Stimulated activated CD4-positive, alpha-beta T cell treated with anti-CD3 and anti-CD28 coated beads, Interleukin-4, amount 100 ng/mL, for 24 hours (primary cell): ENCODE measurements around the gene OR5M10.
"Not testable (repeated sequence)": the region's sequence is repeated elsewhere in the genome, so short reads cannot be mapped to it uniquely, and the experiment has no call there.

Experiments used
- DNase-seq: peaks from one replicate; pipeline ENCODE4 v3.0.0-alpha.2; 2020

OR5M10 gene

GRCh38 chr11:56577621-56578020 lies at the start of gene OR5M10:
OR5M10 (minus strand) TSS chr11:56577721; CDS start chr11:56577721, 0 bp downstream.
- DNase-seq, result no peak

- no peak for DNase-seq
Measured at GRCh38 chr11:56625946-56626345, 48.4 kb upstream of the OR5M10 start.

DNA sequence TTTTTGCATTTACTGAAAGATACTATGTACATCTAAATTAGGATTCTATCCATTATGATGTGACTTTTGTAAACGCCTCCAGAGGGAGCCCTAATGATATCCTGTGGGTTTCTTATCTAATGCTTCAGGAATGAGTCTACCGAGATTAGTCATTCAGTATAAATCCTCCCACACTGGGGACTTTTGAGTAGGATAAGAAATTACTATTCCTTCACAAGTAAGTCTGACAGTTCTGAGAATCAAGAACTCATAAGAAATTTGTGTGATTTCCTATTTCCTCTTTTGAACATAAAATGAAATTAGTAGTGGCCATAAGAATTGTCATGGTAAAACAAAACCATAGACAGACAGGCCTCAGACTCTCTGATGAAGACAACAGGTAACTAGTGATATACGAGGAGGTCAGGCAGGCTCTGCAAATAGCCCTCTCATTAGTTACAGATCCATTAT lies 47.2 kb upstream of the OR5M10 start:
- no peak for DNase-seq

DNA sequence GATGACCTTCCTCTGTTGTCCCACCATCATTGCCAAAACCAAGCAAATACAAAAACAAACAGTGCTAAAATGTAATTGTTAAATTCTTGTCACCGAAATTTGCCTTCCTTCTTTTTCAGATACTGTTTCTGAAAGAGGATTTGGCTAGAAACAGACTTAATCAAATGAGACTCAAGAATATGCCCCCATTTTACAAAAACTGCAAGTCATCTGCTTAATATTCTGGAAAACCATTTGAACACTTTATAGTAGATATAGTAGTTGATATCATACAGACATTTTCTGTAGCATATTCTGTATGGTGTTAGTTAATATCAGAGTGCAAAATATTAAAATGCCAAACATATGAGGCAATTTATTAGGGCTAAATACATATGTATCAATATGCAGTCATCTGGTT lies 33.7 kb upstream of the OR5M10 start:
- DNase-seq, result no peak

- not testable (repeated sequence) for DNase-seq
Measured at GRCh38 chr11:56592088-56592717, 14.7 kb upstream of the OR5M10 start.

DNA sequence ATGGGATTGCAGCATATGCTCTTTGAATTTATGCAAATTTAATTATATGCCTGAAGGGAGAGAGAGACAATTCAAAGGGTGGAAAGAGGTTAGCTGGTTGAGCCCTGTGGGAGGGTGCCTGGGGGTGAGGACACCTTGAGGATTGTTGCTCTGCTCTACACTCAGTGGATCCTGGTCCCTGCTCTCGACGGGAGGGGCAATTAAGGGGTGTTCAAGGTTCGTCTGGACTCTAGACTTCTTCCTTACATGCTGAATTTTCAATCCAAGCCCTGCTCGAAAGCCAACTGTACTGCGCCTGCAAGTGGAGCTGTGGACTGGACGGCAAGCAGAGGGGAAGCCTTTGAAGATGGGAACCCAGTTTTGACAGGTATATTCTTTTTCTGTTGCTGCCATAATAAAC lies 18.9 kb downstream of the OR5M10 start:
- DNase-seq, result no peak

DNA sequence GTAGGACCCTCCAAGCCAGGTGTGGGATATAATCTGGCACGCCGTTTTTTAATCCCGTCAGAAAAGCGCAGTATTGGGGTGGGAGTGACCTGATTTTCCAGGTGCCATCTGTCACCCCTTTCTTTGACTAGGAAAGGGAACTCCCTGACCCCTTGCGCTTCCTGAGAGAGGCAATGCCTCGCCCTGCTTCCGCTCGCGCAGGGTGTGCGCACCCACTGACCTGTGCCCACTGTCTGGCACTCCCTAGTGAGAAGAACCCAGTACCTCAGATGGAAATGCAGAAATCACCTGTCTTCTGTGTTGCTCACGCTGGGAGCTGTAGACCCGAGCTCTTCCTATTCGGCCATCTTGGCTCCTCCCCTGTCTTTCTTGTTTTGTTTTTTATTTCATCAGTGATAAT lies 22.8 kb downstream of the OR5M10 start:
- DNase-seq, result not testable (repeated sequence)

DNA sequence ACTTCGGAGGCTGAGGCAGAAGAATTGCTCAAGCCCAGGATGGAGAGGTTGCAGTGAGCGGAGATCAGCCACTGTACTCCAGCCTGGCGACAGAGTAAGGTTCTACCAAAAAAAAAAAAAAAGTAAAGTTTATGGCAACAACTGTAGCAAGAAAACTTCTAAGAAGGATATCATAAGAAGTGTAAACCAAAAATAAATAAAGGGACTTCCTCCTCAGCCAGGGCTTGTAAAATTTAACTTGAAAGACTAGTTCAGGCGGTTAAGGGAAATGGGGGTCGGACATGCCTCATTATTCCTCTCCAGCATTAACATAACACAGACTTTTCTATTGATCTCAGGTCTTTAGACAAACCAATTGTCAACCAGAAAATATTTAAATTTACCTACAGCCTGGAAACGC lies 32.0 kb downstream of the OR5M10 start:
- DNase-seq, result no peak

GRCh38 chr11:56543739-56544138 lies 33.8 kb downstream of the OR5M10 start:
- DNase-seq, result no peak

DNA sequence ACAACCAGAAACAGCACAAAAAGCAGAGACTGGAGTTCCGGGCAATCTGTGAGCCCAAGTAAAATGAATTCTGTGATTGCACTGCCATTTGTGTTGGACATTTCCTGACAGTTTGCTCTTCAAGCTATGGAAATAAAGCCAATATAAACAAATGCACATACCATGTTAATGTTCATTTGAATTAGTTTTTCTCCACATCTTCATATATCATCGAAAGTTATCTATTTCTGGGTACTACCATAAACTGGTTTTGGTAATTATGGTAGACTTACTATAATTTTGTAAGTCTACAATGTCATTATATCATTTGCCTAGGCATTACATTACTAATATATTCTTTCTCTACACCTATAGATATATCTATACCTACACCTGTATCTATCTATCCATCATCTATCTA lies 34.4 kb downstream of the OR5M10 start, which contains the start of gene OR5M11:
Gene OR5M11, minus strand, starts transcription at position 101 of the 400 bp plus-strand sequence. Its CDS starts 0 bp downstream, at position 101.
- DNase-seq, result no peak

GRCh38 chr11:56533054-56533740 lies 44.3 kb downstream of the OR5M10 start:
- no peak for DNase-seq

GRCh38 chr11:56531856-56532255 lies 45.7 kb downstream of the OR5M10 start:
- no peak for DNase-seq
